ENCODE measurements around the gene SVIP.

SVIP gene, protein sequence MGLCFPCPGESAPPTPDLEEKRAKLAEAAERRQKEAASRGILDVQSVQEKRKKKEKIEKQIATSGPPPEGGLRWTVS

GRCh38 chr11:22829231-22830081, at the start of gene SVIP:
Gene SVIP, minus strand, starts transcription at chr11:22829801. Its CDS starts 53 bp downstream, at chr11:22829748.
- H3K4me3 ChIP-seq (ENCODE audit: low read length) = peak within 1 kb of the TSS; percentile 72
- no peak for TF ChIP-seq ZNF274 (IDR thresholded peaks at IDR 0.05; ENCODE audit: low read depth, low read length)

DNA sequence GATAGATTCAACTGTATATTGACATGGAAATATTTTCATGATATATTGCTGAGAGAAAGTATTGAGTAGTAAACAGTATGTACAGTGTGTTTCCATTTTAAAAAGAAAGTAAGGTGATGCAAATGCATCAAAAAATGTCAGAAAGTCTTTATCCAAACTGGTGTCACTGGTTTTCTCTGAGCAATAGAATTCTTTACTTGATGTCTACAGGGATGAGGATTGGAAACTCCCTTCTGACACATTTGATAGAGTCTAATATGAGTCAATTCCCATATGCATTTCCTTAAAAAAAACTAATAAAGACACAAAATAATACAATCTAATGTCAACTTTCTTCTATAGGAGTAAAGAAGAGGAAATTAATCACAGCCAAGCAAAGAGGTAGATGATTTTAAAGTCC, 49.0 kb upstream of the SVIP start:
- TF ChIP-seq ZNF274 (IDR thresholded peaks at IDR 0.05; ENCODE audit: low read depth, low read length) = no peak
- no peak overlapping the region for H3K4me3 ChIP-seq (ENCODE audit: low read length)

GRCh38 chr11:22878039-22878438, 48.4 kb upstream of the SVIP start:
- no peak for TF ChIP-seq ZNF274 (IDR thresholded peaks at IDR 0.05; ENCODE audit: low read depth, low read length)
- no peak overlapping the region for H3K4me3 ChIP-seq (ENCODE audit: low read length)

DNA sequence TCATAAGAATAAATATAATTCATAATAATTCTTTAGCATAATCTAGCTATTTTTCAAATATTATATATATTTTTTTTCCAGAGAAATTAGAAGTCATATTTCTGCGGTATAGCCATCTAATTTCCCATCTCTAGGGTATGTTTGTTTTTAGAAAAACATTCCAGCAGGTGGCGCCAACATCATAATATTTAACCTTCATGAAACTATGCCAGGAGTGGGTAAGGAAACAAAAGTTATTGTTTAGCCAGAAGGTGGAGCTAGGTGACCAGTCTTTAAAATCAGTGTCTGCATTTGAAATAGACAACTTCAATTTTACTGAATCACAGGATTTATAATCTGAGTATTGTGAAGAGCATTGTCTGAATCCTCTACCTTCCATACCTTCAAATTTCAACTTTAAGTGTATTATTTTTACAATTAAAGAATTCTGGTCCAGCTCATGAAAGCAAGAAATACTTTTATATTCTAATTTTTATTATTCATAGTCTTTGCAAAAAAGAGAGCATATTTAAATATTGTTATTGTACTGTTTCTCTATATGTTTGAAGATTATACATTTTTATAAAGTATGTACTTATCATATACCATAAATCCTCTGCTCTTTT, 46.4 kb upstream of the SVIP start:
- TF ChIP-seq ZNF274 (IDR thresholded peaks at IDR 0.05; ENCODE audit: low read depth, low read length) = no peak
- H3K4me3 ChIP-seq (ENCODE audit: low read length) = no peak overlapping the region

DNA sequence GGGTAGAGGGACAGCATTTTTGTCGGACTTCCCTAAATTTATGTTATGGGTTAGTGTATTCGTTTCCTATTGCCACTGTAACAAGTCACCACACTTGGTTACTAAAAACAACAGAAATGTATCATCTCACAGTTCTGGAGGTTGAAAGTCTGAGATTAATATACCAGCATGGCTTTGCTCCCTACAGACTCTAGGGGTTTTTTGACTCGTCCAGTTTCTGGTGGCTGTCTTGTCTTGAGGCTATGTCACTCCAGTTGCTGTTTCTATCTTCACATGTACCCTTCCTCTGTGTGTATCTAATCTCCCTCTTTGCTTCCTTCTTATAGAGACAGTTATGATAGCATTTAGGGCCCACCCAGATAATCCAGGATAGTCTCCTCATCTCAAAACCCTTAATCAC, 39.7 kb upstream of the SVIP start:
- no peak for TF ChIP-seq ZNF274 (IDR thresholded peaks at IDR 0.05; ENCODE audit: low read depth, low read length)
- no peak overlapping the region for H3K4me3 ChIP-seq (ENCODE audit: low read length)

DNA sequence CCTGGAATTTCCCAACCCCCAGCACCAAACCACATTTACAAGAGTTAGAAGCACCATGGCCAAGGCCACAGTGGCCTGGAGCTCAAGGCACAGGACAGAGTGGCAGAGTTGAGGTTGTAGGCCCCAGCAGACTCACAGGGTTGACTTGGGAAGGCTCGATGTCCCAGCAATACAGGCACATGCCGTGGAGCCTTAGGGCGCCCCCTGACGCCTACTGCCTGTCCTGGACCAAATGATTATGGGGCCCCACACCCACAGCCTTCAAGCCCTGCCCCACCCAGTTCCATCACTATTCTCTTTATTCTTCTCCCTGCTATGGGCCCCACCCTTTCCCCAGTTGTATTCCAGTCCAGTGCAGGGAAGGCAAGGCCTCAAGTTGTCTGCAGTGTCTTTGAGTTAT, 30.6 kb upstream of the SVIP start, which contains the start of gene CCDC179:
Gene CCDC179 (minus strand): TSS at position 234 of the 400 bp plus-strand sequence. CDS start 53 bp downstream, at position 181.
- TF ChIP-seq ZNF274 (IDR thresholded peaks at IDR 0.05; ENCODE audit: low read depth, low read length) = no peak
- H3K4me3 ChIP-seq (ENCODE audit: low read length) = no peak within 1 kb of the TSS

GRCh38 chr11:22859756-22860155, 30.2 kb upstream of the SVIP start:
- no peak for TF ChIP-seq ZNF274 (IDR thresholded peaks at IDR 0.05; ENCODE audit: low read depth, low read length)
- H3K4me3 ChIP-seq (ENCODE audit: low read length) = no peak overlapping the region

DNA sequence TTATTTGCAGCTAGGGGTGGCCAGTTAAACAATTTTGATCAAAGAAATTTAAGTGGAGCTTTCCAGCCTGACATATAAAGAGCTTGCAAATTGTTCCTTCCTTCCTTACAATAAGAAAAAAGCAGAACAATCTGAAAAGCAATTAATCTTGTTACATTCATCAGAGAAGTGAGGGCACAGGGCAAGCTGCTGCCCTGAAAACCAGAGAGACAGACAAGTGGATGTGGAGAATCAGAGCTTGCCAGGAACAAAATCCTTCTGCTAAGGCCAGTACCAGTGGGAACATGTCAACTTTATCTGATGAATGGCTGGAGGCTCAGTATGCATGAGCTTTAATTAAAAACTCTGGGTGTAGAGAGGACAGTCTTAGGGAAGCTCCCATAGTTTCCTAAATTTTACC, 21.9 kb upstream of the SVIP start:
- TF ChIP-seq ZNF274 (IDR thresholded peaks at IDR 0.05; ENCODE audit: low read depth, low read length) = no peak

DNA sequence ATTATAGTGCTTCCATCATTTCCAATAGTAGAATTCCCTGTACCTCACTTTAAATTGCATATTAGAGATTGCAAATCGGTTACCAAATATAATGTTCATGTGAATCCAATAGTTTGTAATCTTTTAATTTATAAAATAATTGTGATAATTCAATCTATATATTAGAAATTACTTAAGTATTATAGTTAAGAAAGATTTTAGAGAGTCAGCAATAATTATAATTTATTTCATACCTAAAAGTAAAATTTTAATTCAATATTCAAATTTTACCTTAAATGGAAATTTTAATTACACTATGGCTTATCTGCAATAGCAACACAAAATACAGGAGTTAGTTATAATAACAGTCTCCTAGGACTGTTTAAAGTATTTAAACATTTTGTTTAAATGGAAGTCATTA, 17.1 kb upstream of the SVIP start:
- no peak for TF ChIP-seq ZNF274 (IDR thresholded peaks at IDR 0.05; ENCODE audit: low read depth, low read length)
- no peak overlapping the region for H3K4me3 ChIP-seq (ENCODE audit: low read length)

More for the DNA sequence above, 21.9 kb upstream of the SVIP start:
- H3K4me3 ChIP-seq (ENCODE audit: low read length) = no peak overlapping the region

DNA sequence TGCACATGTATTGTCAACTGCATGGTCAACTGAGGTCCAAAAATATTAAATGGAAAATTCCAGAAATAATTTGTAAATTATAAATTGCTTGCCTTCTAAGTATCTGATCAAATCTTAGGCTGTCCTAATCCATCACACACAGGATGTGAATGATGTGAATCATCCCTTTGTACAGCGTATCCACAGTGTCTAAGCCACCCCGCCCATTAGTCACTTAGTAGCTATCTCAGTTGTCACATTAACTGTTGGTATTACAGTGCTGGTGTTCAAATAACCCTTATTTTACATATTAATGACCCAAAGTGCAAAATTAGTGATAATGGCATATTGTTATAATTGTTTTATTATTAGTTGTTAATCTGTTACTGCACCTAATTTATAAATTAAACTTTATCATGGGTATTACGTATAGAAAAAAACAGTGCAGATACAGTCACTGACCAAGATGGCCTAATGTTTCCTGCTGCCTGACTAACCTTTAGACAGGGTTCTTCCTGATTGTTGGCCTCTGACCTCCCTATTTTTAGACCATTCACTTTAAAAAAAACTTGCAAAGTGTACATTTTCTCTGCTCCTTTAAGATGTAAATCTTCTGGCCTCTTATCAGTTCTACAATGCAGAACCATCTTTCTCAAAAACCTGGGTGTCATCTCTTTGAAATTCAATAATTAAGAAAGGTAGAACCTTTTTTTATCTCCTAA, 2.9 kb upstream of the SVIP start:
- no peak for TF ChIP-seq ZNF274 (IDR thresholded peaks at IDR 0.05; ENCODE audit: low read depth, low read length)
- no peak overlapping the region for H3K4me3 ChIP-seq (ENCODE audit: low read length)

DNA sequence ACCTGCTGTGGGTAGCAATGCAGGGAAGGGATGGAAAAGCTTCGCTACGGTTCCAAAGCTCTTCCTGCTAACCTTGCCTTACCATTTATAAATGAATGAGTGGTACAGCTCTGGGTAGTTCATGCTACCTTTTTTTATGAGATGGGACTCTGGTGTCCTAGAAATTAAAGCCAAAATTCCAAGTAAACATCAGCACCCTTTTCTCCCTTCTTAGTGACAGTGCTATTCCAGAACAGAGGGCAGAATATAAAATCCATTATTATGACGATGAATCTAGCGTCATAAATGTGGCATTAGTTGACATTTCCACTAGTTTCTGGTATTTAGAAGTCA, 447 bp upstream of the SVIP start:
- H3K4me3 ChIP-seq (ENCODE audit: low read length) = peak overlapping the region; percentile 34; the same call in 1 of the 2 replicates
- TF ChIP-seq ZNF274 (IDR thresholded peaks at IDR 0.05; ENCODE audit: low read depth, low read length) = no peak

DNA sequence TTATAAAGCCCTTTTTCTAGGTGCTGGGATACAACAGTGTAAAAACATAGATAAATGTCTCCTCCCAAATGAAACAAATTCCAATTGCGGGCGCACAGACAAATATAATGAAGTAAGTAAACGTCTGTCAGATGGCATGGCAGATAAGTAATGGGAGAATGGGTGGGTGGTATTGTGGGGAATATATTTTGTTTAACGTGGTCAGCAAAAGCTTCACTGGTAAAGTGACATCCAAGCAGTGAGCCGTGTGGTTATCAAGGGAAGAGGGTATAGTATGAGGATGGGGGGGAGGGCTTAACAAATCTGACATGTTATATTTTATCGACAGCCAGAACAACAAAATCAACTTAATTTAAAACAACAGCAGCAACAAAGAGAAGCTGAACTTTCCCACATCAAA, 1.2 kb downstream of the SVIP start:
- H3K4me3 ChIP-seq (ENCODE audit: low read length) = peak overlapping the region; percentile 72
- TF ChIP-seq ZNF274 (IDR thresholded peaks at IDR 0.05; ENCODE audit: low read depth, low read length) = no peak

DNA sequence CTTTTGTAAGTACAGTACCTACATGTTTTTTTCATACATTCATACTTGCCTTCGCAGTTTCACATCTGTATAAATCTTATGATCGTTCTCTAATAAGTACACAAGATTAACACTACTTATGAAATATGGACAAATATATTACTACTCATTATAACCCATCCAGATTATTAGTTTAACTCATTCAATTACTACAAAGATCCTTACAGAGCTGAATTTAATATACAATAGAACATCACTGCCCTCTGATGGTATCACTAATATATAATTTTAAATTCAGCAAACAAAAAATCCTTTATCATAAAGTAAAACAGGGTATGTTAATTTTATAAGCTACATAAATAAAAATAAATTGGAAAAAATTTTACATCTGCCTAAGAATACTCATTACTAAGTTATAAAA, 7.4 kb downstream of the SVIP start:
- no peak overlapping the region for H3K4me3 ChIP-seq (ENCODE audit: low read length)
- no peak for TF ChIP-seq ZNF274 (IDR thresholded peaks at IDR 0.05; ENCODE audit: low read depth, low read length)

GRCh38 chr11:22809893-22810292, 19.7 kb downstream of the SVIP start:
- TF ChIP-seq ZNF274 (IDR thresholded peaks at IDR 0.05; ENCODE audit: low read depth, low read length) = no peak
- no peak overlapping the region for H3K4me3 ChIP-seq (ENCODE audit: low read length)
